BE2C (cell line): ENCODE results near the gene DUSP22.

ENCODE experiments used
- DNase-seq: peaks from one replicate; pipeline ENCODE4 v3.0.0-alpha.2; 2020
- H3K27me3 ChIP-seq: fragments of 250-450 bp; sonication (Bioruptor Pico); 2 replicates; pipeline ENCODE4 v1.5.1; 2020; ENCODE audit warnings: mild to moderate bottlenecking
- H3K36me3 ChIP-seq: fragments of 250-450 bp; sonication (Bioruptor Pico); 2 replicates; pipeline ENCODE4 v1.5.1; 2020; ENCODE audit warnings: mild to moderate bottlenecking
- H3K4me1 ChIP-seq: fragments of 250-450 bp; sonication (Bioruptor Pico); 2 replicates; pipeline ENCODE4 v1.5.1; 2020
- H3K4me3 ChIP-seq: 2 replicates; pipeline ENCODE4 v1.5.1; 2011; ENCODE audit warnings: low read depth, low read length
- H3K9me3 ChIP-seq: fragments of 250-450 bp; sonication (Bioruptor Pico); 2 replicates; pipeline ENCODE4 v1.5.1; 2020
- CTCF ChIP-seq: IDR thresholded peaks from 2 replicates; pipeline ENCODE4 v1.5.1; 2012; ENCODE audit warnings: mild to moderate bottlenecking, low read depth, low read length

DUSP22 gene

GRCh38 chr6:388202-388903 is 96.1 kb downstream of the DUSP22 start:
- no peaks in the 10 kb centered on the region for H3K36me3 ChIP-seq
- DNase-seq: no peak
- H3K9me3 ChIP-seq: no peaks in the 10 kb centered on the region
- TF ChIP-seq CTCF: no peak
- H3K4me1 ChIP-seq: no peaks in the 10 kb centered on the region
- H3K27me3 ChIP-seq: peaks cover 57% of the 10 kb centered on the region
- no peak overlapping the region for H3K4me3 ChIP-seq

- no peak for DNase-seq
- TF ChIP-seq CTCF: no peak
- H3K27me3 ChIP-seq: peaks cover 65% of the 10 kb centered on the region
- no peak overlapping the region for H3K4me3 ChIP-seq
- H3K4me1 ChIP-seq: no peaks in the 10 kb centered on the region
- no peaks in the 10 kb centered on the region for H3K9me3 ChIP-seq
- H3K36me3 ChIP-seq: no peaks in the 10 kb centered on the region
Measured at GRCh38 chr6:389143-389542, 96.9 kb downstream of the DUSP22 start.

GRCh38 chr6:389622-390021 is 97.3 kb downstream of the DUSP22 start:
- Histone ChIP-seq H3K4me1 (no peaks in the 10 kb centered on the region), H3K9me3 (no peaks in the 10 kb centered on the region), H3K4me3 (no peak overlapping the region), H3K27me3 (peaks cover 70% of the 10 kb centered on the region), H3K36me3 (no peaks in the 10 kb centered on the region)
- no peak for DNase-seq
- no peak for TF ChIP-seq CTCF

- DNase-seq: no peak
- no peaks in the 10 kb centered on the region for H3K36me3 ChIP-seq
- H3K9me3 ChIP-seq: no peaks in the 10 kb centered on the region
- peaks cover 84% of the 10 kb centered on the region for H3K27me3 ChIP-seq
- H3K4me1 ChIP-seq: no peaks in the 10 kb centered on the region
- no peak overlapping the region for H3K4me3 ChIP-seq
- no peak for TF ChIP-seq CTCF
Measured at GRCh38 chr6:390914-391558, 98.7 kb downstream of the DUSP22 start.

- no peak for DNase-seq
- H3K4me3 ChIP-seq: no peak within 1 kb of the TSS
- peaks cover 87% of the 10 kb centered on the region for H3K27me3 ChIP-seq
Measured at GRCh38 chr6:391559-392440, 99.5 kb downstream of the DUSP22 start, which contains the start of gene IRF4. Gene IRF4 (plus strand): TSS chr6:391752. CDS start chr6:393153, 1,401 bp downstream.

More at GRCh38 chr6:391559-392440, 99.5 kb downstream of the DUSP22 start, which contains the start of gene IRF4:
- H3K36me3 ChIP-seq: no peaks in the 10 kb centered on the region
- no peaks in the 10 kb centered on the region for H3K4me1 ChIP-seq
- no peak for TF ChIP-seq CTCF
- H3K9me3 ChIP-seq: no peaks in the 10 kb centered on the region
